ENCODE measurements around the gene FSCN2. TPM values are rescaled to one million over a fixed set of nuclear protein-coding genes. Genes with fewer than 3 reads are reported as not detected.

Gene FSCN2
- polyA plus RNA-seq, 1 donor (not counting 4 experiments of a cell fraction or from before 2014, with no cell fraction given): not detected

GRCh38 chr17:81514489-81514738 lies 13.8 kb upstream of the FSCN2 start:
- peaks cover 15% of the 10 kb centered on the region for H3K4me1 ChIP-seq (ENCODE audit: control insufficient read depth, extremely low read depth, insufficient read depth, low read length)
- peak overlapping the region; percentile 51 for H3K4me2 ChIP-seq (ENCODE audit: control insufficient read depth, extremely low read depth, insufficient read depth, low read depth, low read length)
- DNase-seq (ENCODE audit: low read depth, low spot score) (no peak), FAIRE-seq (no peak)
- no peaks in the 10 kb centered on the region for H3K27me3 ChIP-seq (ENCODE audit: control insufficient read depth, extremely low read depth, insufficient read depth, low read length)
- H3K4me3 ChIP-seq (ENCODE audit: control insufficient read depth in 2 of 3, extremely low read depth in 1 of 3, insufficient read depth in 2 of 3, low read depth in 1 of 3, low read length in 3 of 3): peak overlapping the region; percentile 25 to 59 (median 51)
- TF ChIP-seq EZH2 (IDR thresholded peaks at IDR 0.05; ENCODE audit: low read length): no peak
- no peak for TF ChIP-seq CTCF (optimal IDR thresholded peaks at IDR 0.05 in 1 of 3, IDR thresholded peaks at IDR 0.05 in 1 of 3, conservative IDR thresholded peaks at IDR 0.05 in 1 of 3; ENCODE audit: extremely low read depth in 1 of 3, insufficient read depth in 2 of 3, low read length in 3 of 3)
- peaks cover 28% of the 10 kb centered on the region for H4K20me1 ChIP-seq (ENCODE audit: control insufficient read depth, extremely low read depth, insufficient read depth, low read length)
- H3K9me1 ChIP-seq (ENCODE audit: control insufficient read depth, extremely low read depth, insufficient read depth, low read length): no peaks in the 10 kb centered on the region
- dilution Hi-C loops (cut with MboI; ENCODE audit: extremely low pct_ligation_motif_present, low sequenced_read_pairs): no loop called here
- peak overlapping the region; percentile 73 for H3K27ac ChIP-seq (ENCODE audit: control insufficient read depth, insufficient read depth, low read length)
- H3K36me3 ChIP-seq (ENCODE audit: control insufficient read depth in 2 of 2, extremely low read depth in 1 of 2, insufficient read depth in 2 of 2, low read length in 2 of 2): peaks cover 20 to 27% of the 10 kb centered on the region in 2 experiments
- no peak overlapping the region for H2AFZ ChIP-seq (ENCODE audit: control insufficient read depth, low read length)
- H3K9ac ChIP-seq (ENCODE audit: control insufficient read depth, extremely low read depth, insufficient read depth, low read length): peak overlapping the region; percentile 67
- peaks cover 26% of the 10 kb centered on the region for H3K79me2 ChIP-seq (ENCODE audit: control insufficient read depth, insufficient read depth, low read length)
- H3K9me3 ChIP-seq (ENCODE audit: control insufficient read depth, low read depth, low read length): peaks cover 2% of the 10 kb centered on the region

GRCh38 chr17:81514739-81515529 lies 13.2 kb upstream of the FSCN2 start:
- peak overlapping the region; percentile 51 to 71 (median 59) for H3K4me3 ChIP-seq (ENCODE audit: control insufficient read depth in 2 of 3, extremely low read depth in 1 of 3, insufficient read depth in 2 of 3, low read depth in 1 of 3, low read length in 3 of 3)
- H3K9ac ChIP-seq (ENCODE audit: control insufficient read depth, extremely low read depth, insufficient read depth, low read length): peak overlapping the region; percentile 67
- TF ChIP-seq EZH2 (IDR thresholded peaks at IDR 0.05; ENCODE audit: low read length) (no peak), CTCF (optimal IDR thresholded peaks at IDR 0.05 in 1 of 3, IDR thresholded peaks at IDR 0.05 in 1 of 3, conservative IDR thresholded peaks at IDR 0.05 in 1 of 3; ENCODE audit: extremely low read depth in 1 of 3, insufficient read depth in 2 of 3, low read length in 3 of 3) (no peak)
- H2AFZ ChIP-seq (ENCODE audit: control insufficient read depth, low read length): no peak overlapping the region
- H3K9me1 ChIP-seq (ENCODE audit: control insufficient read depth, extremely low read depth, insufficient read depth, low read length): no peaks in the 10 kb centered on the region
- FAIRE-seq (no peak), DNase-seq (ENCODE audit: low read depth, low spot score) (no peak)
- H3K36me3 ChIP-seq (ENCODE audit: control insufficient read depth in 2 of 2, extremely low read depth in 1 of 2, insufficient read depth in 2 of 2, low read length in 2 of 2): peaks cover 20 to 22% of the 10 kb centered on the region in 2 experiments
- peaks cover 2% of the 10 kb centered on the region for H3K9me3 ChIP-seq (ENCODE audit: control insufficient read depth, low read depth, low read length)
- peak overlapping the region; percentile 93 for H3K4me2 ChIP-seq (ENCODE audit: control insufficient read depth, extremely low read depth, insufficient read depth, low read depth, low read length)
- no peaks in the 10 kb centered on the region for H3K27me3 ChIP-seq (ENCODE audit: control insufficient read depth, extremely low read depth, insufficient read depth, low read length)
- peaks cover 19% of the 10 kb centered on the region for H3K4me1 ChIP-seq (ENCODE audit: control insufficient read depth, extremely low read depth, insufficient read depth, low read length)
- peak overlapping the region; percentile 49 for H3K27ac ChIP-seq (ENCODE audit: control insufficient read depth, insufficient read depth, low read length)
- dilution Hi-C loops (cut with MboI; ENCODE audit: extremely low pct_ligation_motif_present, low sequenced_read_pairs): no loop called here
- peaks cover 23% of the 10 kb centered on the region for H4K20me1 ChIP-seq (ENCODE audit: control insufficient read depth, extremely low read depth, insufficient read depth, low read length)
- H3K79me2 ChIP-seq (ENCODE audit: control insufficient read depth, insufficient read depth, low read length): peaks cover 26% of the 10 kb centered on the region
